ENCODE data around the gene HSPA12B.

Gene HSPA12B

GRCh38 chr20:3797226-3797545 lies 64.7 kb downstream of the HSPA12B start:
- no peak for TF ChIP-seq CTCF (IDR thresholded peaks at IDR 0.05; ENCODE audit: borderline replicate concordance, insufficient read depth, low read depth, low read length)

GRCh38 chr20:3797592-3798372 lies 65.3 kb downstream of the HSPA12B start:
- no peak for TF ChIP-seq CTCF (IDR thresholded peaks at IDR 0.05; ENCODE audit: borderline replicate concordance, insufficient read depth, low read depth, low read length)
- peak overlapping the region; percentile 55 for H3K4me3 ChIP-seq (ENCODE audit: low read depth, low read length)

More at GRCh38 chr20:3797226-3797545, 64.7 kb downstream of the HSPA12B start:
- peak overlapping the region; percentile 55 for H3K4me3 ChIP-seq (ENCODE audit: low read depth, low read length)

- no peak overlapping the region for H3K4me3 ChIP-seq (ENCODE audit: low read depth, low read length)
- TF ChIP-seq CTCF (IDR thresholded peaks at IDR 0.05; ENCODE audit: borderline replicate concordance, insufficient read depth, low read depth, low read length): no peak
Measured at GRCh38 chr20:3798373-3798768, 65.9 kb downstream of the HSPA12B start.

GRCh38 chr20:3798908-3799248 lies 66.4 kb downstream of the HSPA12B start:
- H3K4me3 ChIP-seq (ENCODE audit: low read depth, low read length): no peak overlapping the region
- TF ChIP-seq CTCF (IDR thresholded peaks at IDR 0.05; ENCODE audit: borderline replicate concordance, insufficient read depth, low read depth, low read length): no peak

- no peak overlapping the region for H3K4me3 ChIP-seq (ENCODE audit: low read depth, low read length)
- no peak for TF ChIP-seq CTCF (IDR thresholded peaks at IDR 0.05; ENCODE audit: borderline replicate concordance, insufficient read depth, low read depth, low read length)
Measured at GRCh38 chr20:3800256-3800877, 67.9 kb downstream of the HSPA12B start.

- no peak for TF ChIP-seq CTCF (IDR thresholded peaks at IDR 0.05; ENCODE audit: borderline replicate concordance, insufficient read depth, low read depth, low read length)
- H3K4me3 ChIP-seq (ENCODE audit: low read depth, low read length): no peak overlapping the region
Measured at GRCh38 chr20:3800878-3801260, 68.4 kb downstream of the HSPA12B start.

GRCh38 chr20:3801299-3801698 lies 68.8 kb downstream of the HSPA12B start:
- TF ChIP-seq CTCF (IDR thresholded peaks at IDR 0.05; ENCODE audit: borderline replicate concordance, insufficient read depth, low read depth, low read length): no peak
- no peak overlapping the region for H3K4me3 ChIP-seq (ENCODE audit: low read depth, low read length)

Data from GM12875 (cell line).